GM21381 (cell line): ENCODE data around the gene SIGLEC6.

Source experiments
- ATAC-seq: cut with Tn5 transposase; IDR thresholded peaks from one replicate; pipeline ENCODE4 v1.9.1; 2021; ENCODE audit warnings: mild to moderate bottlenecking, moderate library complexity; ENCODE audit not compliant: unreplicated experiment

The SIGLEC6 gene

DNA sequence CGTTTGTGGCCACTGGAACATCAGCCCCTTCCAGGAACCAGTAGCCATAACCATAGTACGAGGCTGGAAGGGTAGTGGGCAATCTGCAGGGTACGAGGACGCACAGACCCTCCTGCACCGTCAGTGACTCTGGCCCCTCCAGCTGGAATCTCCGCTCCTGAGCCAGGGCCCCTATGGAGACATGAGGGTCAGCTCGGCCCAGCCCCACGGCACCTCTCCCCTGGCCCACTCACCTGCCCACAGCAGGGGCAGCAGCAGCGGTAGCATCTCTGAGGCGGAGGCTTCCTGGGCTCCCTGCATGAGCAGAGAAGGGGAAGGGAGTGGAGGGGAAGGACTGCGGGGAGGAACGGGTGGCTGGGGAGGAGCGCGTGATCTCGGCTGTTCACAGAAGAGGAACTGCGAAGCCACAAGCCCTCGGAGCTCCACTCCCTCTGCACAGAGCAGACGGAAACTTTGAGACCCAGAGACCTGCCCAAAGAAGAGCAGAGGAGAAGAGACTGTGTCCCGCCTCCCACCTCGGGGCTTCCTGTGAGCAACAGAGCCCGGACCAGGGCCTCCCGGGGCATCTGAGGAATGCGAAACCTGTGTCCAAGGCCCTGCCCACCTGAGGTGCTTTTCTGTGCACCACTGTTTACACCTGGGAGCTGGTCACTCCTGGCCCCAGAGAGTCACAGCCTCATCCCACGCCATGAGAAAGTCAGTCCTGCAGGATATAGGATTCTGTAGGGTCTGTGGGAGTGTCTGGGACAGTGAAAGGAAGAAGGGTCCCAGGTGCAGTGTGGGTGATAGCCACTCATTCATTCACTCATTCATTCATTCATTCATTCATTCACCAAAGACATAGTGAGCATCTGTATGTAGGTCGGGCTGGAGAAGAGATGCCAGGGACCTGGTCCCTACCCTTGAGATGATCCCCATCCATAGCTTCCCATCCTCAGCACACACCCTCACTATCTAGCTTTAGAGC, at the start of gene SIGLEC6:
Gene SIGLEC6, minus strand, starts transcription at position 322 of the 967 bp plus-strand sequence. Its CDS starts 22 bp downstream, at position 300.
- ATAC-seq = no peak

DNA sequence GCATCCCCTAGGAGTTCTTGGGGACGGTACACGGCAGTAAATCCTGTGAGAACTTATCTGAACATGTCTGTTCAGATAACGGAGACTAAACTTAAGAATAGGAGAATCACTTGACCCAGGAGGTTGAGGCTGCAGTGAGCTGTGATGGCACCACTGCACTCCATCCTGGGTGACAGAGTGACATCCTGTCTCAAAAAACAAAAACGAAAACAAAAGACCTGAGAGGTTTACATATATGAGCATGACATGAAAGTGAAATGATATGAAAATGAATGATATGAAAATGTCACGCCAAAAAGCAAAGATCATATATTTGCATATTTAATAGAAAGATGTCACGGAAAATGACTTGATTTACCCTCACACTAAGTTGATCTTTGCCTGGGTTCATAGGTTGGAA, 45.4 kb upstream of the SIGLEC6 start:
- ATAC-seq = no peak

DNA sequence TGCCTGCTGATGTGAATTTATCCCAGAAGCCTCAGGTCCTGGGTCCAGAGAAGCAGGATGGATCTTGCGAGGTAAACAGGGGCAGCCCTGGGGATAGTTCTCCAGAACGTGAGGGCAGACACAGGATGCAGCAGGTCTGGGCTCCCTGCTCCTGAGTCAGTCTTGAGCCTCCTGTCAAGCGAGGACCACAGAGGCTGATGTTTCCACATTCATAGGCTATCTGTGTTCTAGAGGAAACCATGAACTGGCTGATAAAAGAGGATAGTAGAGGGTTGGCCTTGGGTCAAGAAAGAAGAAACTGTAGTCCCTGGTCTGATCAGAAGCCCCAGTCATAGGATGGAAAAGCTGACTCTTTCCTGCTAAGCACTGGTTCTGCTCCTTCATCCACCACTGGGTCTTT, 41.9 kb upstream of the SIGLEC6 start:
- no peak for ATAC-seq

DNA sequence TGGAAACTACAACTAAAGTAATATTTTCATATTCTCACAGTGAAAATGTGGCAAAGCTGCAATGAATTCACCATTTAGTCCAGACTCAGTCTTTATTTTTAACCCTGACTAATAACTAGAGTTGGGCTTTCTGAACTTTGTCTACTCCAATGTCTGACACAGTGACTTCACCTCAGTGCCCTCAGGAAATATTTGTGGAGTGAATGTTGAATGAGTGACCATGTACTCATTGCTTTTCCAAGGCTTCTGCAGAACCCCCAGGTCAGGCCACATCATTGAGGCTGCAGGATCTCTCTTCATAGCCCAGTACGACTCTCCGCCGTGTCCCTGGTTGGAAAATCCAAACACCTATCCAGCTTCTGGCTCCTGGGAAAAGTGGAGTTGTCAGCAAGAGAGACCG, 41.4 kb upstream of the SIGLEC6 start:
- ATAC-seq = no peak

DNA sequence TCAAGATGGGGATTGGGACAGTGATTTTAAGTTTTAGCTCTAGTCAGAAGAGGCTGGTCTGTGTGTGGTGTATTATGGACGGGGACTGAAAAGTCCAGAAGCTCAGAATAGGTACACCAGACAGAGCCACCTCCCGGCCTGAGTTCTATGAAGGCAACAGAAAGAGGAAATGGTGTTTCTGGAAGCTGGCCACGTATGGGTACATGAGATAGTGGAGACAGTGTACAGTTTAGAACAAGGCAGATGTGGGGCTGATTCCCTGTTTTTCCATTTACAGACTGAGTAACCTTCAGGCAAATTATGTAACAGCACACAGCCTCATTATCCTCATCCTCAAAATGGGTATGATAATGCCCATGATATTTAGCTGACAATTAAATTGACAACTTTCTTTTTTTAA, 40.9 kb upstream of the SIGLEC6 start:
- no peak for ATAC-seq

DNA sequence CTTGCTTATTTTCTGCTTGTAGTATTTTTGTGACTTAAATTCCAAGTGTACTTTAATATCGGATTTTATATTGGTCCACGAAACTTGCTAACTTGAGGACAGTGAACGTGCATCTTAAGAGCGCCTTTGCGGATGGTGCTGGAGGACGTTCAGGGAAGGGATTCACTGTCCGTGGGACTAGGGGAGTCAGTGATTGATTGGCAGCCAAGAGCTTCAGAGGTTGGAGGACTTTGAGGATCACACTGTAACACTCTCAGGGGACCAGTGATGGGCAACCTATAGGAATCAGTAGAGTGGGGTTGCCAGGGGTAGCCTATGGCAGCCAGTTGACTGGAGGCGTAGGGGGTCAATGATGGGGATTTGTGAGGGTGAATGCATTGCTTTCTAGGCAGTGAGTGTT, 40.1 kb upstream of the SIGLEC6 start:
- ATAC-seq = no peak

DNA sequence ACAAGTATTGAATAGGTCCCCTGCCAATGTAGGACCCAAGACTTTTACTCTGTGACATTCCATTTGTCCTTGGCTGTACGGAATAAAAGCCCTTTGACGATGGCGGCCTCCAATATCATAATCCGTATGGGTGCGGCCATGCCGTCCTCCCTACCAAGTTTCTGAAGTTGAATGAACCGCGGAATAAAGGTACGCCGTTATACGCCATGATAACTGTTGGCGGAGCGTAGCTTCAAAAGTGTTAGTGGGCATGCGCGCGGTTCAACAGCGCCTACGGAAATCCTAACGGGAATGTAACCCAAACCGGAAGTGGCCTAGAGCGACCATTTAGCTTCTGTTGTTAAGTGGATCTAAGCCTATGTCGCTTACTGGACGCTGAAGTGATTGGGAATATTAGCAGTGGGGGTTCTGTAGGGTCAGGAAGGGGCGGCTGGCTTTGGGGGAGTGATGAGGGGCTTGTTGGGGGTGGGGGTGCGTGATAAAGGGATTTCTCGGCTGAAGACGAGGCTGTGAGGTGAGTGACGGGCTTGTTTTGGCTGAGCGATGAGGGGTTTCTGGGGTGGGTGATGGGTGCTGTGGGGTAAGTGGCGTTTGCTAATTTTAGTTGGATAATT, 39.6 kb upstream of the SIGLEC6 start, which contains the start of gene ZNF175:
Gene ZNF175, plus strand, starts transcription at position 322 of the 614 bp plus-strand sequence. CDS start 2,047 bp downstream, outside the sequence.
- peak; percentile 92 for ATAC-seq

DNA sequence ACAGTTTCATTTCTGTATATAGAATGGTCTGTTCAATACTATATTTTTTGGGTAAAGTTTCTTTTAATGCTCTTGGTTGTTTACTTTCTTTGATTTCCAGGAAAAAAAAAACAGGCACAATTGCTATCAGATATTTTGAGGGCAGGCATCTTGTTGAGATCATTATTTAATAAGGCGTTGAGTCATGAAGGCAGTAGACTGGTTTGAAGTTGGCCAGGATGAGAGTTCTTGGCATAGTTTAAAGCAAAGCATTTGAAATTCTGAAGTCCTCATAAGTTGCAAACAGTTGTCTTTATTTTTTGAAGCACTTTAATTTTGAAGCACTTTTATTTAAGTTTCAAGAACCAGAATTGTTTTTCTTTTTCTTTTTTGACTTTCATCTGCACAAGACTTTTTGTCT, 37.0 kb upstream of the SIGLEC6 start:
- no peak for ATAC-seq

DNA sequence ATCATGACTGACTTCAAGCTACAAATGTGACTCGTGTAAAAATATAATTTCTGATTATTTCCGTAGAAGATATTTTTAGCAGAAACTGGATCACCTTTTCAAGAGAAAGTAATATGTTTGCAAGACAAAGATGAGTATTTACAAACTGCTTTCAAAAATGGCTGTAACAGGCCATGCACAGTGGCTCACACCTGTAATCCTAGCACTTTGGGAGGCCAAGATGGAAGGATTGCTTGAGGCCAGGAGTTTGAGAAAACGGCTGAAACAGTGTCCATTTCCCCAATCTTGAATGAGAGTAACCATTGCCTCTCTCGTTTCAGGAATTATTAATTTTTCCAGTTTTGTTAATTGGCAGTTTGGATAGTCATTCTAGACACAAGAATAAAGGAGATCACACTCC, 36.1 kb upstream of the SIGLEC6 start:
- ATAC-seq = no peak

DNA sequence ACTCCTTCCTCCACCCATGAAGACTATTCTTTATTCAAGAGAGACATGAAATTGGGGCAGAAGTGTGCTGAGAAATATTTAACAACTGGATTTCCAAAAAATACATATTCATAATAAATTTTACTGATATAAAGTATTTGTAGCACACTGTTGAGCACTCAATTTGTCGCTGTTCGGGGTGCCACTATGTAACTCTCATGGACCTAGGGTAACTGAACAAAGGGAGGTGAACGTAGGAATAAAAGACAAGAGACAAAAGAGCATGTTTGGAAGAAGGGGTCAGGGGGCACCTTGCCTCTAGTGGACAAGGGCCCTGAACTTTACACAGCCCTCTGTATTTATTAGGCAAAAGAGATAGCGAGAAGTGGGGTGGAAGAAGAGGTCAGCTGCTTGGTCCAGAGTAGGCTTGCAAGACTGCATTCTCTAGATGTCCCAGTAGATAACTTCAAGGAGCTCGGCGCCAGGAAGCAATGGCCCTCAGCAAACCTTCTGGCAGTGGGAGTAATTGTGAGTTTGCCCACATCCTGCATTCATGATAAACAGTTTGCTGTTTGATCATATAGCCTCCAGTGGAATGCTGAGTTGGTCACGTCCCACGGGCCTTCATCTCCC, 35.1 kb upstream of the SIGLEC6 start:
- no peak for ATAC-seq

DNA sequence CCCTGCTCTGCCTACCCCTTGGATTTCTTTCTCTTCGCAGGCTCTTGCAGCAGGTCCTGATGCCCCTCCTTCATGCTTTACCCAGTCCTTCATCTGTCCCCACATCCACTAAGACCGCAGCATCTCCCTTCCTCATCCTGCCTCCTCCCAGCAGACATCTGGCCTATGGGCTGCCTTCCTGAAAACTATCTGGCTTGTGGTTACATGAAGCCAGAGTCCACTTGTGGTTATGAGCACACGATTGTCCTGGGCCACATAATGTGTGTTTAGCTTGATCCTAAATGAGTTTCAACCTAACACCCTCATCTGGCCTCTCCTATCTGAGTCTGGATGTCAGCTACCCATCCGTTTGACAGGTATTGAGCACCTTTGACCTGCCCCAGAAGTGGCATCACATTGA, 34.1 kb upstream of the SIGLEC6 start:
- no peak for ATAC-seq

DNA sequence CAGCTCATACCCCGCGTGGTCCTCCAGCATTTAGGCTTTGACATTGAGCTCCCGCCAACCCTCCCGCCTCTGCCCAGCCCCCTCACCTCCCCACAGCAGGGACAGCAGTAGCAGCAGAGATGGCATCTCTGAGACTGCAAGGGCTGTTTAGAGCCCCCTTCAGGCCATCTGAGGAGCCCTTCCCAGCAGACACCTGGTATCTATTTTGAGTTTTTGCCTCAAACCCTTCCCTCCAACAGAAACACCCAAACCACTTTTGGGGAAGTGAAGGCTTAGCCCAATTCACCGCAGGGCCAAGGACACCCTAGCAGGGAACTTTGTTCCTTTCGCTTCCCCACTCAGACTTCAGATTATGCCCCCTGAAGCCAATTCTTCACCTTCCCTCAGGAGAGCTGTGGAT, 33.3 kb upstream of the SIGLEC6 start:
- no peak for ATAC-seq

DNA sequence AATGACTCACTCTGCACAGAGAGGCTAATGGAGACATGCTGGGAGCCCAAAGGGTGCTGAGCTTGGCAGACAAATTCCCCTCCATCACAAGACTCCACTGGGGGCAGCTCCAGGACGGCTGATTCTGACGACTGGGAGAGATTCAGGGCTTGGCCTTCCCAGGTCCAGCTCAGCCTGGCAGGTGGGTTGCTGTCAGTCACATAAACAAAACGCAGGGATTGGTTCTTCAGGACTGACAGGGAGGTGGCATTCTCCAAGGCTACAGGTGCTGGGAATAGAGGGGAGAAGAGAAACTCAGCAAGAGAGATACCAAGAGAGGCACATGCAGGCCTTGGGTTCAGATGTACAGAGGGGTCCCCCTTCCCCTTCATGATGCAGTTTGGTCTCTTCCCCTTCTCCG, 28.9 kb upstream of the SIGLEC6 start:
- ATAC-seq = no peak

DNA sequence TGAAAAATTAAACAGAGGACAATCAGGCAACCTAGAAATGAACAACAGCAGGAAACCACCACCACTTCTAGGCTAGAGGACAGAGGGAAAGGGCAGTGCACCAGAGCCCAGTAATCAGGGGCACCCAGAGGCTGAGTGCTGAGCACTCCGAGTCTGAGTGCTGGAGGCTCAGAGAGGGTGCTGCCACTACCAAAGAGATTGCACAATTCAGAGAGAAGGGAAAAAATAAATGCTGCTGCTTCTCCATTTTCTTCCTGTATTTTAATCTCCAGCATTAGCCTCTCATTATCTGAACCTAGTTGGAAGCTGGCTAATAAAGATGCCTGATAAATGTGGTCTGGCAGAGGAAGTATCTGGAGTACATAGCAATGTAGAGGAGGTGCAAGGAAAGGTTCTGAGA, 27.8 kb upstream of the SIGLEC6 start:
- no peak for ATAC-seq

DNA sequence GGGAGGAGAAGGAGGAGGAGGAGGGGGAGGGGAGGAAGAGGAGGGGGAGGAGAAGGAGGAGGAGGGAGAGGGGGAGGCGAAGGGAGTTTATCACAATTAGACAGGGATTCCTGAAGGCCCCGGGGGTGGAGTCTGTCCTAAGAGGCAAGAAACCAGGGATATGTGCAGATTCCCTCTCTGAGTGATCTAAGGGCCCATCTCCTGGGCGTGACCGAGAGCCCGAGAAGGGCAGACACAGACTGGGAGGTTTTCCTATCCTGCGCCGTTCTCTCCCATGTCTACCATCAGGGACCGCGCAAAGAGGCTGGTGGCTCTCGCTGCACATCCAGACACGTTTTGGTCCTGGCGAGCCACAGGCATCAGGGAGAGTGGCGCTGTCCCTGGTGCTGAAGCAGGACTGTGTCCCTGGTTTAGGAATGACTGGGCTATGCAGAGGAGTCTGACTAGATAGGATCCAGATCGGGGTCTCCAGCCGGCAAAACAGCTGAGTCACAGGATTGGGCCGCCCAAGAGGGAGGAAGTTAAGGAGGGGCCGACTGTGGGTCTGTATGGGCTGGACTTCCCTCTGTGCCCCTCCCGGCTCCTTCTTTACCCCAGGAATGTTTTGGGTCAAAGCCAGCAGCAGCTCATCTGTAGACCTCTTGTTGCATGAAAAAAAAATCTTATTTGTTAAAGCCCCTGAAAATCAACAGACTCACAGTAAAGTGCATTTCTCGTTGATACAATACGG, 21.7 kb upstream of the SIGLEC6 start:
- ATAC-seq = no peak

DNA sequence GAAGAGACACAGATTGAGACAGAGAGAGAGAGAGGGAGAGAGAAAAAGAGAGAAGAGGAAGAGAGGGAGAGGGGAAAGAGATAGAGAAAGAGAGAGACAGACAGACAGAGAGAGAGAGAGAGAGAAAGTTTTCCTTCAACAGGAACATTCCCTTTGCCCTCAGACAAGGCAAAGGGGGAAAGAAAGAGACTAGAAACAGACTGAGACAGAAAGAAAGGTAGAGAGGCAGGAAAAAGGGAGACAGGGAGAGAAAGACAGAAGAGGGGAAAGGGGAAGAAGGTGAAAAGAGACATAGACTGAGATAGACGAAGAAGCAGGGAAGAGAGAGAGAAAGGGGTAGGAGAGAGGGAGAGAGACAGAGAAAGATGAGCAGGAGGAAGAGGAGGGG, 21.1 kb upstream of the SIGLEC6 start:
- no peak for ATAC-seq

DNA sequence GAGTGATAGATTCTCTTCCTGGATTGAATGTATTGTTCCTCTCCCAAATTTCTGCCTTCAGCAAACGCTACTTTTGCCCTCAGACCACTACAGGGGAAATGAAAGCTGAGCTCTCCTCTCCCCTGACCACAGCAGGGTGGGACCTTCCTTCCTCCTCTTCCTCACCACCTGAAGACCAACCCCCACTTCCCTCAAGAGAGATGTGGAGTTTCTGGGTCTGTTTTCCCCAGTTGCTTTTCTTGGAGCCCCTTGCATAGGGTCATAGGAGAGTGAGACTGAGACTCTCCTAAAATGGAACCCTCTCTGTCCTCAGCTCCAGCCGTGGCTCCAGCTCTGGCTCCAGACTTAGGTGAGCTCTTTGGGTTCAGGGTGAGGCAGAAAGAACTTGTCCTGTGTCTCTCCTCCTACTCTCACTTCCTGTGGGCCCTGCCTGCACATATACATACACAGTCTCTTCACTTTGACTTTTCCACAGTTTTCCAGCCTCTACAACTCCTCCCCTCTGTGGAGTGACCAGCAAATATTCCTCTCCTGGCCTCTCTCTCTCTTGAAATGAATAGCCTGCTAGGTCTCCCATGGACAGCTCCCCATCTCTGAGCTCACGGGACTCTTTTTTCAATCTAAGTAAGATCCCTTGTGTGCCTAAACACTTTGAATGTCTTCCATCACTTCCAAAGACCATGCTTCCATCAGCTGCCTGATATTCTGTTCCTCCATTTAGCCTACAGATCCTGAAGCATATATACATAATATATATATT, 20.4 kb upstream of the SIGLEC6 start:
- ATAC-seq = no peak

DNA sequence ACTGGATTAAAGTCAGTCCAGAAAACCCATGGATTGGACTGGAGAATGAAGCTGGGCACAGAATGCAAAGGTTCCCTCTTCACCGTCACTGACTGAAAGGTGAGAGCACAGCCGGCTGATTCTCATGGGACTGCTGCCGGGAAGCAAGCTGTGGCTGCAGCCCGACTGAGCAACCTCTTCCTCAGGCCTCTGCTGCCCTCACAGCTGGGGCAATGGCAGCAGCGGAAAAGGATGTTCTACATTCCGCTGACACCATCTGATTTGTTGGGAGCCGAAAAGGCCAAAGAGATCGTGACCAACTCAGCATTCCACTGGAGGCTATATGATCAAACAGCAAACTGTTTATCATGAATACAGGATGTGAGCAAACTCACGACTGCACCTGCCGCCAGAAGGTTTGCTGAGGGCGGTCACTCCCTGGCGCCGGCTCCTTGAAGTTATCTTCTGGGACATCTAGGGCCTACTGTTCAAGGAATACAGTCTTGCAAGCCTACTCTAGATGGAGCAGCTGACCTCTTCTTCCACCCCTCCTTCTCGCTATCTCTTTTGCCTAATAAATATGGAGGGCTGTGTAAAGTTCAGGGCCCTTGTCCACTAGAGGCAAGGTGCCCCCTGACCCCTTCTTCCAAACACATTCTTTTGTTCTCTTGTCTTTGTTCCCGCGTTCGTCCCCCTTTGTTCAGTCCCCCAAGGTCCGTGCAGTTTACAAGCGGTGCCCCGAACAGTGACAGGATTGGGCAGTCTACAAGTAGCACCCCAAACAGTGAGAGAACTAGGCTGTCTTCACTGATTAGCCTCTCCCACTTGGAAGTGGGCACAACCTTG, 19.6 kb upstream of the SIGLEC6 start:
- ATAC-seq = no peak

DNA sequence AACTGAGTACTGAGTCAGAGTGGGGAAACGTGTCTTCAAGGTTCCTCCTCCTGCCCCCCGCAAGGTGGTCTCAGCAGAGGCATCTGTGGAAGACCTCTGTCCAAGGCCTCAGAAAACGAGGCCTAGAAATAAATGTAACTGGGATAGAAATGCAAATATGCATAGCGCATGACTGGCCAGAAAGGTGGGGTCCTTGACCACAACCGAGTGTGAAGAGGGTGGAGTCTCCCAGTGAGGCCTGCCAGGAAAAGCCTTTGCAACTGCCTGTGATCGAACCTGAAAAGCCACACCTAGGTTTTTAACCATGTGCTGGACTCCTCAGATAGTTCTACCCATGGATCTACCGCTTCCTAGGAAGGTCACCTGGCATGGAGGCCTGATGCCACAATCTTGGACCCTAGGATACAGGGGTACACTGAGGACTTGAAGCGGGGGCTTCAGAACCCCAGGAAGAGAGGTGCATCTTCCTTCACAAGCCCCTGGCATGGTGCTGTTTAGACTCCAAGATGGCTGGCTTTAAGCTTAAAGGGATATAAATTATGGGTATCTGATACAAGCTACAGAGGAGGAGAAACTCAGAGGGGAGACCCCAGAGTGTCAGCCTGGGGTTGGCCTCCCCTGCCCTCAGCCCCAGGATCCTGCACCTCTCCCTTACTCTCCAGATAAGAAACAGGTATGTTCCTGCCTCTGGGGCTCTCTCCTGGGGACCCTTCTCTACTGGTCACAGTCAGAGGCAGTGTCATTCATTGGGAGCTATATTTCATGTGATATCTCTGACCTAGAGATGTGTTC, 18.3 kb upstream of the SIGLEC6 start:
- no peak for ATAC-seq
